ENCODE measurements around the gene XCL1. TPM values are rescaled to one million over a fixed set of nuclear protein-coding genes. Genes with fewer than 3 reads are reported as not detected.

Gene XCL1
- total RNA-seq, 1 donor from 2014 or later: not detected

DNA sequence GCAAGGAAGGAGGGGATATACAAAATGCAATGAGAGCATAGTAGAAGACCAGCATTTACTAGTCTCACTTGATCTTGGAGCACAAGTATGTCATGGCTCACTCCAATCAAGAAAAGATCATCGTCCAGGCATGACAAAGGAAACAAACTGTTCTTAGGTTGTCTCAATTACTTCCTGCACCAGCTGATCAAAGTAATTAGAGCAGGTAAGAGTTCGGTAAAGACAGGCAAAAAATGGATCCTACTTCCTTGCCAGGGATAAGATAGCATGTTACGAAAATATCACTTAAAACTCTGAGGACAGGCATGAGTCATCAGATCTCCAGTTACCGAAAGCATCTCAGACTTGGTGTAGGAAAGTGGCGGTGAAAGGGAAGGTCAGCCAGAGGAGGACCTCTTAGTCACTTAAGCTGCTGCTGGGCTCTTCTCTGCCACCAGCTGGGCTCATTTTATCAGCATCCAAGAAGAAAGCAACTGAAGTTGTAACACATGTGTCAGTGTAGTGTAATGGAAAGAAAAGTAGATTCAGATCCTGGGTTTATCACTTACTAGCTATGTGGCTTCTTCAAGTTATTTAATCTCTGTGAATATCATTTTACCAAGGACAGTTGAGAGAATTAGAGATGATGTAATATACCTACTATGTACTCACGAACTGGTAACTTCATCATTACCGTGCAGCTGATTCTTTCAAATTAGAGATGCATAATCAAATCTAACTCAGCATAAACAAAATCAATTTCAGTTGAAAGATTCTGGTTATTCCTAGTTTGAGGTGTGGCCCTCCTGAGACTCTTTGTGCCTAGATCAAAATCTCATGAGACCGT, 46.8 kb downstream of the XCL1 start:
- H3K27ac ChIP-seq: no peak overlapping the region
- H3K4me1 ChIP-seq: no peaks in the 10 kb centered on the region
- intact Hi-C loops (cut with DNase I): no loop called here
- DNase-seq (ENCODE audit: low spot score in 2 of 2): no peak
- H3K9me3 ChIP-seq: no peaks in the 10 kb centered on the region
- no peaks in the 10 kb centered on the region for H3K27me3 ChIP-seq
- no peaks in the 10 kb centered on the region for H3K36me3 ChIP-seq
- H3K4me3 ChIP-seq: no peak overlapping the region
- TF ChIP-seq CTCF (IDR thresholded peaks at IDR 0.05): no peak

- TF ChIP-seq CTCF (IDR thresholded peaks at IDR 0.05): no peak
- Histone ChIP-seq H3K27me3 (no peaks in the 10 kb centered on the region), H3K4me3 (no peak overlapping the region), H3K36me3 (no peaks in the 10 kb centered on the region), H3K9me3 (no peaks in the 10 kb centered on the region), H3K4me1 (no peaks in the 10 kb centered on the region), H3K27ac (no peak overlapping the region)
- no peak for DNase-seq (ENCODE audit: low spot score in 2 of 2)
- intact Hi-C loops (cut with DNase I): no loop called here
Measured at GRCh38 chr1:168623831-168624230, 47.4 kb downstream of the XCL1 start.

- H3K27ac ChIP-seq: no peak overlapping the region
- H3K4me1 ChIP-seq: no peaks in the 10 kb centered on the region
- H3K27me3 ChIP-seq: no peaks in the 10 kb centered on the region
- H3K9me3 ChIP-seq: no peaks in the 10 kb centered on the region
- H3K4me3 ChIP-seq: no peak overlapping the region
- no peak for DNase-seq (ENCODE audit: low spot score in 2 of 2)
- TF ChIP-seq CTCF (IDR thresholded peaks at IDR 0.05): no peak
- intact Hi-C loops (cut with DNase I): no loop called here
- no peaks in the 10 kb centered on the region for H3K36me3 ChIP-seq
Measured at GRCh38 chr1:168626326-168626725, 49.9 kb downstream of the XCL1 start.

GRCh38 chr1:168627370-168627769, 51.0 kb downstream of the XCL1 start:
- Histone ChIP-seq H3K4me1 (no peaks in the 10 kb centered on the region), H3K4me3 (no peak overlapping the region), H3K9me3 (no peaks in the 10 kb centered on the region), H3K27me3 (no peaks in the 10 kb centered on the region), H3K27ac (no peak overlapping the region), H3K36me3 (no peaks in the 10 kb centered on the region)
- intact Hi-C loops (cut with DNase I): no loop called here
- no peak for DNase-seq (ENCODE audit: low spot score in 2 of 2)
- TF ChIP-seq CTCF (IDR thresholded peaks at IDR 0.05): no peak

DNA sequence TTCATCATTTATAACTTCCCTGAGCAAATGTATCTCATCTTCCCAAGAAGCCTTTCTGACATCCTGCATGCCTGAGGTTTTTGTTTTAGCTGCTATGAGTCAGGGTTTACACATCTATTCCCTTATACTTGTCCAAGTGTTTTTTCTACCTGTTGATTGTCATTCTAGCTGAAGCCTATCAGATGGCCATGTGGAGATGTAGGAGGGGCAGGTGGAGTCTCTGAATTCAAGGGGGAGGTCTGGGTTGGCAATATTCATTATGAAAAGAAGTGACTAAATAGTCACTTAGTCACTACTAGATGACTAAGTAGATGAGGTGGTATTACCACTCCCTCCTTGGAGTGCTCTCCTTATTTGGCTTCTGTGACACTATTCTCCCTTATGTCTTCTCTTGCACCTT, 52.4 kb downstream of the XCL1 start:
- Histone ChIP-seq H3K4me1 (no peaks in the 10 kb centered on the region), H3K27ac (no peak overlapping the region), H3K4me3 (no peak overlapping the region), H3K9me3 (no peaks in the 10 kb centered on the region), H3K36me3 (no peaks in the 10 kb centered on the region), H3K27me3 (no peaks in the 10 kb centered on the region)
- intact Hi-C loops (cut with DNase I): no loop called here
- DNase-seq (ENCODE audit: low spot score in 2 of 2): no peak
- no peak for TF ChIP-seq CTCF (IDR thresholded peaks at IDR 0.05)

Data from ascending aorta (tissue), 2 donors.